Measurements from ENCODE around the gene CAB39L.

- TF ChIP-seq POLR2A (IDR thresholded peaks at IDR 0.05) (no peak), CTCF (IDR thresholded peaks at IDR 0.05) (no peak)
Observed at GRCh38 chr13:49417161-49417560, 26.7 kb downstream of the CAB39L start.
